Astrocyte (in vitro differentiated cells and primary cell): ENCODE measurements around the gene MEGF10.

Experiments
- EZH2 ChIP-seq: IDR thresholded peaks from 2 replicates; pipeline ENCODE4 v1.6.1; 2012; ENCODE audit warnings: mild to moderate bottlenecking, low read length, inconsistent platforms; ENCODE audit not compliant: insufficient read depth
- TF ChIP-seq, protein P1 (sequence below): IDR thresholded peaks from 2 replicates; pipeline ENCODE4 v1.5.1; 2011; ENCODE audit warnings: low read depth, mild to moderate bottlenecking, inconsistent platforms, low read length, moderate library complexity; ENCODE audit not compliant: insufficient read depth

- TF ChIP-seq, protein P1, sequence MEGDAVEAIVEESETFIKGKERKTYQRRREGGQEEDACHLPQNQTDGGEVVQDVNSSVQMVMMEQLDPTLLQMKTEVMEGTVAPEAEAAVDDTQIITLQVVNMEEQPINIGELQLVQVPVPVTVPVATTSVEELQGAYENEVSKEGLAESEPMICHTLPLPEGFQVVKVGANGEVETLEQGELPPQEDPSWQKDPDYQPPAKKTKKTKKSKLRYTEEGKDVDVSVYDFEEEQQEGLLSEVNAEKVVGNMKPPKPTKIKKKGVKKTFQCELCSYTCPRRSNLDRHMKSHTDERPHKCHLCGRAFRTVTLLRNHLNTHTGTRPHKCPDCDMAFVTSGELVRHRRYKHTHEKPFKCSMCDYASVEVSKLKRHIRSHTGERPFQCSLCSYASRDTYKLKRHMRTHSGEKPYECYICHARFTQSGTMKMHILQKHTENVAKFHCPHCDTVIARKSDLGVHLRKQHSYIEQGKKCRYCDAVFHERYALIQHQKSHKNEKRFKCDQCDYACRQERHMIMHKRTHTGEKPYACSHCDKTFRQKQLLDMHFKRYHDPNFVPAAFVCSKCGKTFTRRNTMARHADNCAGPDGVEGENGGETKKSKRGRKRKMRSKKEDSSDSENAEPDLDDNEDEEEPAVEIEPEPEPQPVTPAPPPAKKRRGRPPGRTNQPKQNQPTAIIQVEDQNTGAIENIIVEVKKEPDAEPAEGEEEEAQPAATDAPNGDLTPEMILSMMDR: no peak
- no peak for TF ChIP-seq EZH2
Observed at GRCh38 chr5:127338501-127338900, 47.9 kb downstream of the MEGF10 start.
